BLaER1 treated with 17β-estradiol and CSF1 and Interleukin-3, amounts not matched to agents 10 nM and 100 nM (cell line): ENCODE data around the gene ANO7.

Experiments used
- H3K27ac ChIP-seq, 11 experiments: shearing (Covaris generic); formaldehyde crosslinking; 2 replicates each; pipeline ENCODE4 v1.8.1; 2022
- H3K27me3 ChIP-seq, 11 experiments: shearing (Covaris generic); formaldehyde crosslinking; 2 replicates each; pipeline ENCODE4 v1.8.1; 2022
- H3K36me3 ChIP-seq, 11 experiments: shearing (Covaris generic); formaldehyde crosslinking; 2 replicates each; pipeline ENCODE4 v1.8.1; 2022
- H3K4me1 ChIP-seq, 10 experiments: shearing (Covaris generic); formaldehyde crosslinking; 2 replicates each; pipeline ENCODE4 v1.8.1; 2022
- H3K4me2 ChIP-seq, 11 experiments: shearing (Covaris generic); formaldehyde crosslinking; 2 replicates each; pipeline ENCODE4 v1.8.1; 2022
- H3K4me3 ChIP-seq, 10 experiments: shearing (Covaris generic); formaldehyde crosslinking; 2 replicates each; pipeline ENCODE4 v1.8.1; 2022
- H3K9ac ChIP-seq, 11 experiments: shearing (Covaris generic); formaldehyde crosslinking; 2 replicates each; pipeline ENCODE4 v1.8.1; 2022
- H3K9me3 ChIP-seq, 11 experiments: shearing (Covaris generic); formaldehyde crosslinking; replicated peaks in 1 of 11; 2 replicates each; pipeline ENCODE4 v1.8.1; 2022
- H4K20me1 ChIP-seq, 11 experiments: shearing (Covaris generic); formaldehyde crosslinking; 2 replicates each; pipeline ENCODE4 v1.8.1; 2022
- Cebpa-rat ChIP-seq, 11 experiments: shearing (Covaris generic); IDR thresholded peaks; 2 replicates each; pipeline ENCODE4 v1.8.1; 2022

ANO7 gene

GRCh38 chr2:241168366-241168765, 20.1 kb upstream of the ANO7 start:
- Histone ChIP-seq H3K4me3 (no peak overlapping the region), H3K4me1 (peaks cover 0 to 4% (median 0%) of the 10 kb centered on the region in 10 experiments; a peak in 1 of 20 replicates), H3K9me3 (peaks cover 27 to 34% (median 32%) of the 10 kb centered on the region in 11 experiments), H3K27me3 (no peaks in the 10 kb centered on the region), H4K20me1 (peaks cover 0 to 9% (median 0%) of the 10 kb centered on the region in 11 experiments; a peak in 3 of 22 replicates), H3K4me2 (no peak overlapping the region), H3K27ac (no peak overlapping the region), H3K36me3 (peaks cover 92 to 100% (median 97%) of the 10 kb centered on the region in 11 experiments), H3K9ac (no peak overlapping the region)
- no peak for TF ChIP-seq Cebpa-rat (IDR thresholded peaks at IDR 0.05)

- Histone ChIP-seq H3K4me1 (no peaks in the 10 kb centered on the region), H3K4me3 (no peak overlapping the region), H3K4me2 (no peak overlapping the region), H4K20me1 (peaks cover 0 to 8% (median 0%) of the 10 kb centered on the region in 11 experiments; a peak in 6 of 22 replicates), H3K27me3 (no peaks in the 10 kb centered on the region), H3K27ac (no peak overlapping the region), H3K9me3 (peaks cover 27 to 34% (median 32%) of the 10 kb centered on the region in 11 experiments), H3K36me3 (peaks cover 74 to 100% (median 83%) of the 10 kb centered on the region in 11 experiments), H3K9ac (no peak overlapping the region)
- no peak for TF ChIP-seq Cebpa-rat (IDR thresholded peaks at IDR 0.05)
Observed at GRCh38 chr2:241173557-241173956, 14.9 kb upstream of the ANO7 start.

- Histone ChIP-seq H3K4me2 (no peak overlapping the region), H3K27ac (no peak overlapping the region), H3K9ac (no peak overlapping the region), H4K20me1 (peaks cover 0 to 22% (median 0%) of the 10 kb centered on the region in 11 experiments; a peak in 5 of 22 replicates), H3K4me1 (no peaks in the 10 kb centered on the region), H3K36me3 (peaks cover 48 to 99% (median 76%) of the 10 kb centered on the region in 11 experiments), H3K27me3 (no peaks in the 10 kb centered on the region), H3K4me3 (no peak overlapping the region), H3K9me3 (no peaks in the 10 kb centered on the region)
- TF ChIP-seq Cebpa-rat (IDR thresholded peaks at IDR 0.05): no peak
Observed at GRCh38 chr2:241177526-241178334, 10.7 kb upstream of the ANO7 start.

- H3K27ac ChIP-seq: no peak overlapping the region
- no peak overlapping the region for H3K9ac ChIP-seq
- no peak overlapping the region for H3K4me3 ChIP-seq
- no peaks in the 10 kb centered on the region for H3K9me3 ChIP-seq
- H3K36me3 ChIP-seq: peaks cover 52 to 99% (median 78%) of the 10 kb centered on the region in 11 experiments
- no peaks in the 10 kb centered on the region for H3K4me1 ChIP-seq
- H4K20me1 ChIP-seq: peaks cover 0 to 22% (median 0%) of the 10 kb centered on the region in 11 experiments; a peak in 5 of 22 replicates
- H3K4me2 ChIP-seq: no peak overlapping the region
- no peak for TF ChIP-seq Cebpa-rat (IDR thresholded peaks at IDR 0.05)
- no peaks in the 10 kb centered on the region for H3K27me3 ChIP-seq
Observed at GRCh38 chr2:241178961-241179360, 9.5 kb upstream of the ANO7 start.

GRCh38 chr2:241179899-241180298, 8.6 kb upstream of the ANO7 start:
- H3K27me3 ChIP-seq: no peaks in the 10 kb centered on the region
- H3K36me3 ChIP-seq: peaks cover 49 to 98% (median 70%) of the 10 kb centered on the region in 11 experiments
- no peak for TF ChIP-seq Cebpa-rat (IDR thresholded peaks at IDR 0.05)
- H3K9me3 ChIP-seq: no peaks in the 10 kb centered on the region
- H3K4me1 ChIP-seq: no peaks in the 10 kb centered on the region
- no peak overlapping the region for H3K4me2 ChIP-seq
- no peak overlapping the region for H3K9ac ChIP-seq
- H3K27ac ChIP-seq: no peak overlapping the region
- H4K20me1 ChIP-seq: peaks cover 0 to 22% (median 0%) of the 10 kb centered on the region in 11 experiments; a peak in 5 of 22 replicates
- no peak overlapping the region for H3K4me3 ChIP-seq

- H3K9me3 ChIP-seq: no peaks in the 10 kb centered on the region
- peaks cover 0 to 22% (median 0%) of the 10 kb centered on the region in 11 experiments; a peak in 5 of 22 replicates for H4K20me1 ChIP-seq
- no peak for TF ChIP-seq Cebpa-rat (IDR thresholded peaks at IDR 0.05)
- no peaks in the 10 kb centered on the region for H3K4me1 ChIP-seq
- no peak overlapping the region for H3K4me2 ChIP-seq
- no peak overlapping the region for H3K9ac ChIP-seq
- H3K27ac ChIP-seq: no peak overlapping the region
- H3K36me3 ChIP-seq: peaks cover 45 to 92% (median 65%) of the 10 kb centered on the region in 11 experiments
- H3K4me3 ChIP-seq: no peak overlapping the region
- no peaks in the 10 kb centered on the region for H3K27me3 ChIP-seq
Observed at GRCh38 chr2:241180495-241180894, 8.0 kb upstream of the ANO7 start.

GRCh38 chr2:241182126-241182525, 6.4 kb upstream of the ANO7 start:
- no peak overlapping the region for H3K9ac ChIP-seq
- H3K36me3 ChIP-seq: peaks cover 31 to 76% (median 51%) of the 10 kb centered on the region in 11 experiments; a peak in 21 of 22 replicates
- H3K4me1 ChIP-seq: peaks cover 0 to 7% (median 3%) of the 10 kb centered on the region in 10 experiments; a peak in 8 of 20 replicates
- no peaks in the 10 kb centered on the region for H3K27me3 ChIP-seq
- H3K27ac ChIP-seq: no peak overlapping the region
- no peak overlapping the region for H3K4me2 ChIP-seq
- peaks cover 0 to 22% (median 0%) of the 10 kb centered on the region in 11 experiments; a peak in 5 of 22 replicates for H4K20me1 ChIP-seq
- no peak for TF ChIP-seq Cebpa-rat (IDR thresholded peaks at IDR 0.05)
- no peak overlapping the region for H3K4me3 ChIP-seq
- no peaks in the 10 kb centered on the region for H3K9me3 ChIP-seq

GRCh38 chr2:241182531-241183133, 5.8 kb upstream of the ANO7 start:
- no peak overlapping the region for H3K9ac ChIP-seq
- peaks cover 28 to 71% (median 48%) of the 10 kb centered on the region in 11 experiments; a peak in 21 of 22 replicates for H3K36me3 ChIP-seq
- H3K4me2 ChIP-seq: no peak overlapping the region
- no peaks in the 10 kb centered on the region for H3K27me3 ChIP-seq
- no peaks in the 10 kb centered on the region for H3K9me3 ChIP-seq
- no peak for TF ChIP-seq Cebpa-rat (IDR thresholded peaks at IDR 0.05)
- no peak overlapping the region for H3K4me3 ChIP-seq
- H4K20me1 ChIP-seq: peaks cover 0 to 20% (median 0%) of the 10 kb centered on the region in 11 experiments; a peak in 5 of 22 replicates
- peaks cover 0 to 10% (median 6%) of the 10 kb centered on the region in 10 experiments; a peak in 9 of 20 replicates for H3K4me1 ChIP-seq
- H3K27ac ChIP-seq: no peak overlapping the region

GRCh38 chr2:241183221-241183620, 5.3 kb upstream of the ANO7 start:
- Histone ChIP-seq H4K20me1 (peaks cover 0 to 19% (median 0%) of the 10 kb centered on the region in 11 experiments; a peak in 4 of 22 replicates), H3K36me3 (peaks cover 22 to 65% (median 43%) of the 10 kb centered on the region in 11 experiments; a peak in 20 of 22 replicates), H3K4me1 (peaks cover 0 to 14% (median 8%) of the 10 kb centered on the region in 10 experiments; a peak in 13 of 20 replicates), H3K27ac (no peak overlapping the region), H3K27me3 (no peaks in the 10 kb centered on the region), H3K9ac (no peak overlapping the region), H3K4me3 (no peak overlapping the region), H3K9me3 (no peaks in the 10 kb centered on the region), H3K4me2 (no peak overlapping the region)
- no peak for TF ChIP-seq Cebpa-rat (IDR thresholded peaks at IDR 0.05)
